ENCODE results near the gene PRC1. TPM values are rescaled to one million over a fixed set of nuclear protein-coding genes. Genes with fewer than 3 reads are reported as not detected.
"Not testable (repeated sequence)": the region's sequence is repeated elsewhere in the genome, so short reads cannot be mapped to it uniquely, and the experiment has no call there.

Gene PRC1
- total and polyA plus RNA-seq, 2 experiments from 2014 or later: 20.1 to 209 TPM

GRCh38 chr15:91022075-91022831, 27.9 kb upstream of the PRC1 start, which contains the start of gene VPS33B:
VPS33B (minus strand) TSS chr15:91022594; CDS start chr15:91022249, 345 bp downstream.
- peak within 1 kb of the TSS; percentile 49 for H3K27ac ChIP-seq
- TF ChIP-seq CTCF (IDR thresholded peaks at IDR 0.05; ENCODE audit: low read depth, low read length): no peak
- H3K4me1 ChIP-seq (ENCODE audit: low read depth): peaks cover 8% of the 10 kb centered on the region

GRCh38 chr15:91021516-91022074, 27.3 kb upstream of the PRC1 start:
- Histone ChIP-seq H3K4me1 (ENCODE audit: low read depth) (peaks cover 8% of the 10 kb centered on the region), H3K9me3 (ENCODE audit: low read depth) (no peaks in the 10 kb centered on the region), H3K27ac (peak overlapping the region; percentile 49), H3K36me3 (no peaks in the 10 kb centered on the region), H3K4me3 (peak overlapping the region; percentile 96), H3K27me3 (no peaks in the 10 kb centered on the region)
- peak in 1 of 2 donors; percentile 3 for DNase-seq (ENCODE audit: low read depth in 1 of 2, low spot score in 1 of 2)
- TF ChIP-seq CTCF (IDR thresholded peaks at IDR 0.05; ENCODE audit: low read depth, low read length): no peak

More at GRCh38 chr15:91022075-91022831, 27.9 kb upstream of the PRC1 start, which contains the start of gene VPS33B:
- DNase-seq (ENCODE audit: low read depth in 1 of 2, low spot score in 1 of 2): peak; percentile 83 to 91
- Histone ChIP-seq H3K36me3 (no peaks in the 10 kb centered on the region), H3K4me3 (peak within 1 kb of the TSS; percentile 96), H3K27me3 (no peaks in the 10 kb centered on the region), H3K9me3 (ENCODE audit: low read depth) (no peaks in the 10 kb centered on the region)

- Histone ChIP-seq H3K4me1 (ENCODE audit: low read depth) (peaks cover 8% of the 10 kb centered on the region), H3K4me3 (no peak overlapping the region), H3K36me3 (peaks cover 7% of the 10 kb centered on the region), H3K27ac (no peak overlapping the region), H3K27me3 (no peaks in the 10 kb centered on the region), H3K9me3 (ENCODE audit: low read depth) (no peaks in the 10 kb centered on the region)
- no peak for DNase-seq (ENCODE audit: low read depth in 1 of 2, low spot score in 1 of 2)
- no peak for TF ChIP-seq CTCF (IDR thresholded peaks at IDR 0.05; ENCODE audit: low read depth, low read length)
These were observed 23.8 kb upstream of the PRC1 start for GRCh38 chr15:91018158-91018557.

- no peaks in the 10 kb centered on the region for H3K9me3 ChIP-seq (ENCODE audit: low read depth)
- TF ChIP-seq CTCF (IDR thresholded peaks at IDR 0.05; ENCODE audit: low read depth, low read length): no peak
These were observed 23.4 kb upstream of the PRC1 start for GRCh38 chr15:91017716-91018115.

GRCh38 chr15:91013701-91014100, 19.4 kb upstream of the PRC1 start:
- not testable (repeated sequence) for H3K4me1 ChIP-seq (ENCODE audit: low read depth); H3K4me3 ChIP-seq; H3K27me3 ChIP-seq; DNase-seq (ENCODE audit: low read depth in 1 of 2, low spot score in 1 of 2); H3K9me3 ChIP-seq (ENCODE audit: low read depth); H3K27ac ChIP-seq
- peaks cover 31% of the 10 kb centered on the region for H3K36me3 ChIP-seq

More at GRCh38 chr15:91017716-91018115, 23.4 kb upstream of the PRC1 start:
- H3K36me3 ChIP-seq: peaks cover 9% of the 10 kb centered on the region
- H3K4me3 ChIP-seq: no peak overlapping the region
- H3K27ac ChIP-seq: no peak overlapping the region
- no peaks in the 10 kb centered on the region for H3K27me3 ChIP-seq
- H3K4me1 ChIP-seq (ENCODE audit: low read depth): peaks cover 6% of the 10 kb centered on the region
- DNase-seq (ENCODE audit: low read depth in 1 of 2, low spot score in 1 of 2): no peak

GRCh38 chr15:91007266-91007665, 12.9 kb upstream of the PRC1 start:
- no peaks in the 10 kb centered on the region for H3K9me3 ChIP-seq (ENCODE audit: low read depth)
- H3K27ac ChIP-seq: no peak overlapping the region
- no peak overlapping the region for H3K4me3 ChIP-seq
- DNase-seq (ENCODE audit: low read depth in 1 of 2, low spot score in 1 of 2): no peak
- H3K4me1 ChIP-seq (ENCODE audit: low read depth): no peaks in the 10 kb centered on the region
- TF ChIP-seq CTCF (IDR thresholded peaks at IDR 0.05; ENCODE audit: low read depth, low read length): no peak
- no peaks in the 10 kb centered on the region for H3K27me3 ChIP-seq
- peaks cover 56% of the 10 kb centered on the region for H3K36me3 ChIP-seq

Measured in cardiac muscle cell (in vitro differentiated cells and primary cell).